ENCODE results near the gene PGM2L1. TPM values are rescaled to one million over a fixed set of nuclear protein-coding genes. Genes with fewer than 3 reads are reported as not detected.

PGM2L1 gene
- total and polyA plus RNA-seq, 2 of the 4 experiments (the other 2 are of a cell fraction), result 0.72 to 1.8 TPM

- H3K79me1 ChIP-seq (ENCODE audit: low read depth in 1 of 2, low read length in 2 of 2), result no peaks in the 10 kb centered on the region
- no peak overlapping the region for H3K27ac ChIP-seq (ENCODE audit: insufficient read depth, low read length)
- H3K9me3 ChIP-seq (ENCODE audit: control insufficient read depth, insufficient read depth, low read length), result no peaks in the 10 kb centered on the region
- H4K5ac ChIP-seq (ENCODE audit: low read depth, low read length), result peak overlapping the region; percentile 47; the same call in 1 of the 2 replicates
- peak overlapping the region; percentile 41 for H2AK5ac ChIP-seq (ENCODE audit: low read depth, low read length)
- CTCF ChIA-PET, result interaction anchor here (0.6 to 1.3 kb wide), 6 partner anchors 22 to 80 kb away, joined by 3 to 4 read pairs (median 3); no protein-coding TSS in a partner anchor
- peak overlapping the region; percentile 1; the same call in 1 of the 2 replicates for H3K4me2 ChIP-seq (ENCODE audit: low read depth, low read length)
- H4K91ac ChIP-seq (ENCODE audit: insufficient read depth, low read depth, low read length), result peak overlapping the region; percentile 14; the same call in 1 of the 2 replicates
- H4K8ac ChIP-seq (ENCODE audit: low read depth in 2 of 2, low read length in 2 of 2), result peak overlapping the region in 1 of 2 experiments; percentile 62; a peak in 1 of 4 replicates
- H3K4ac ChIP-seq (ENCODE audit: low read depth, low read length), result no peak overlapping the region
- H2BK20ac ChIP-seq (ENCODE audit: low read depth, low read length), result peak overlapping the region; percentile 41; the same call in 1 of the 2 replicates
- ATAC-seq (ENCODE audit: low read depth) (no peak), DNase-seq (peak; percentile 65)
- WGBS, 2 experiments (ENCODE audit: extremely low coverage in 2 of 2, insufficient read length in 1 of 2), result 100% methylated on average over 1 of the region's 10 CpGs; no CpG with 5 or more reads in 1 of the 2 experiments
- no peak overlapping the region for H2BK5ac ChIP-seq (ENCODE audit: low read depth, low read length, poor library complexity, severe bottlenecking)
- dilution Hi-C loops (cut with HindIII; ENCODE audit: low sequenced_read_pairs, unreplicated experiment) (no loop called here), in situ Hi-C loops (cut with MboI; ENCODE audit: low sequenced_read_pairs) (loop anchor here (10.0 kb wide), 1 partner anchor 57 kb away; no protein-coding TSS in a partner anchor), intact Hi-C loops (cut with micrococcal nuclease) (loop anchor here (1.0 to 10.0 kb wide), 2 partner anchors 65 to 123 kb away; no protein-coding TSS in a partner anchor)
- no peak overlapping the region for H3K56ac ChIP-seq (ENCODE audit: extremely low read depth, insufficient read depth, low read length)
- no peaks in the 10 kb centered on the region for H3K36me3 ChIP-seq (ENCODE audit: control insufficient read depth, insufficient read depth, low read length)
- POLR2A ChIA-PET (ENCODE audit: unreplicated experiment), result no interaction called here
- H2BK120ac ChIP-seq (ENCODE audit: low read depth, low read length), result peak overlapping the region; percentile 33; the same call in 1 of the 2 replicates
- peaks cover 22% of the 10 kb centered on the region for H3K4me1 ChIP-seq (ENCODE audit: control insufficient read depth, insufficient read depth, low read length)
- H3K18ac ChIP-seq (ENCODE audit: low read depth, low read length), result peak overlapping the region; percentile 78; the same call in 1 of the 2 replicates
- peaks cover 13% of the 10 kb centered on the region for H3K9me1 ChIP-seq (ENCODE audit: insufficient read depth, low read length)
- no peak overlapping the region for H2AK9ac ChIP-seq (replicated peaks; ENCODE audit: low read depth, low read length, poor library complexity)
- 0 out of 2 replicates have a peak overlapping the region, but pooled peaks have one; percentile 30 for H3K23ac ChIP-seq (ENCODE audit: low read depth, low read length)
- H3K27me3 ChIP-seq (ENCODE audit: control insufficient read depth, insufficient read depth, low read length), result no peaks in the 10 kb centered on the region
- H3K9ac ChIP-seq (ENCODE audit: low read depth, low read length), result no peak overlapping the region
- BruUV-seq (replicated peaks), result no TSS peak
- H3K4me3 ChIP-seq (ENCODE audit: insufficient read depth, low read depth, low read length), result no peak overlapping the region
- H4K20me1 ChIP-seq (ENCODE audit: insufficient read depth, low read length), result no peaks in the 10 kb centered on the region
- H2AFZ ChIP-seq (replicated peaks; ENCODE audit: low read length, poor library complexity), result peak overlapping the region; percentile 66
- no peak overlapping the region; the same call in 1 of the 2 replicates for H3K14ac ChIP-seq (replicated peaks; ENCODE audit: low read depth, low read length)
- H2BK15ac ChIP-seq (ENCODE audit: low read depth, low read length), result peak overlapping the region; percentile 32; the same call in 1 of the 3 replicates
- no peak for TF ChIP-seq MAFK (IDR thresholded peaks at IDR 0.05; ENCODE audit: low read depth, low read length)
- TF ChIP-seq NFE2L2 (IDR thresholded peaks at IDR 0.05; ENCODE audit: low read depth, low read length), result no peak
- no peak for TF ChIP-seq CHD1 (IDR thresholded peaks at IDR 0.05; ENCODE audit: low read depth, low read length)
- TF ChIP-seq, protein P1, sequence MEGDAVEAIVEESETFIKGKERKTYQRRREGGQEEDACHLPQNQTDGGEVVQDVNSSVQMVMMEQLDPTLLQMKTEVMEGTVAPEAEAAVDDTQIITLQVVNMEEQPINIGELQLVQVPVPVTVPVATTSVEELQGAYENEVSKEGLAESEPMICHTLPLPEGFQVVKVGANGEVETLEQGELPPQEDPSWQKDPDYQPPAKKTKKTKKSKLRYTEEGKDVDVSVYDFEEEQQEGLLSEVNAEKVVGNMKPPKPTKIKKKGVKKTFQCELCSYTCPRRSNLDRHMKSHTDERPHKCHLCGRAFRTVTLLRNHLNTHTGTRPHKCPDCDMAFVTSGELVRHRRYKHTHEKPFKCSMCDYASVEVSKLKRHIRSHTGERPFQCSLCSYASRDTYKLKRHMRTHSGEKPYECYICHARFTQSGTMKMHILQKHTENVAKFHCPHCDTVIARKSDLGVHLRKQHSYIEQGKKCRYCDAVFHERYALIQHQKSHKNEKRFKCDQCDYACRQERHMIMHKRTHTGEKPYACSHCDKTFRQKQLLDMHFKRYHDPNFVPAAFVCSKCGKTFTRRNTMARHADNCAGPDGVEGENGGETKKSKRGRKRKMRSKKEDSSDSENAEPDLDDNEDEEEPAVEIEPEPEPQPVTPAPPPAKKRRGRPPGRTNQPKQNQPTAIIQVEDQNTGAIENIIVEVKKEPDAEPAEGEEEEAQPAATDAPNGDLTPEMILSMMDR (conservative IDR thresholded peaks at IDR 0.05; ENCODE audit: low read depth, low read length), result peak; percentile 55
- TF ChIP-seq CEBPB (IDR thresholded peaks at IDR 0.05; ENCODE audit: low read depth, low read length), result no peak
- TF ChIP-seq MXI1 (IDR thresholded peaks at IDR 0.05; ENCODE audit: borderline replicate concordance, low read depth, low read length), result no peak
- TF ChIP-seq SMC3 (IDR thresholded peaks at IDR 0.05; ENCODE audit: low read depth, low read length), result peak; percentile 61
- TF ChIP-seq USF2 (IDR thresholded peaks at IDR 0.05; ENCODE audit: low read depth, low read length), result no peak
- no peak for TF ChIP-seq FOS (IDR thresholded peaks at IDR 0.05; ENCODE audit: low read depth, low read length)
- no peak for TF ChIP-seq RCOR1 (IDR thresholded peaks at IDR 0.05; ENCODE audit: insufficient replicate concordance, low read length)
- TF ChIP-seq, protein P2, sequence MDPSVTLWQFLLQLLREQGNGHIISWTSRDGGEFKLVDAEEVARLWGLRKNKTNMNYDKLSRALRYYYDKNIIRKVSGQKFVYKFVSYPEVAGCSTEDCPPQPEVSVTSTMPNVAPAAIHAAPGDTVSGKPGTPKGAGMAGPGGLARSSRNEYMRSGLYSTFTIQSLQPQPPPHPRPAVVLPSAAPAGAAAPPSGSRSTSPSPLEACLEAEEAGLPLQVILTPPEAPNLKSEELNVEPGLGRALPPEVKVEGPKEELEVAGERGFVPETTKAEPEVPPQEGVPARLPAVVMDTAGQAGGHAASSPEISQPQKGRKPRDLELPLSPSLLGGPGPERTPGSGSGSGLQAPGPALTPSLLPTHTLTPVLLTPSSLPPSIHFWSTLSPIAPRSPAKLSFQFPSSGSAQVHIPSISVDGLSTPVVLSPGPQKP (IDR thresholded peaks at IDR 0.05; ENCODE audit: borderline replicate concordance, low read depth, low read length), result no peak
- no peak for TF ChIP-seq MAZ (IDR thresholded peaks at IDR 0.05; ENCODE audit: borderline replicate concordance, low read depth, low read length)
- no peak for TF ChIP-seq POLR2A (IDR thresholded peaks at IDR 0.05; ENCODE audit: low read depth, low read length)
- TF ChIP-seq RAD21 (IDR thresholded peaks at IDR 0.05; ENCODE audit: low read length), result peak; percentile 60
Measured at GRCh38 chr11:74321487-74322188, 76.6 kb downstream of the PGM2L1 start.
